GM21723 (cell line): ENCODE measurements around the gene SHB.

ENCODE experiments used
- ATAC-seq: cut with Tn5 transposase; IDR thresholded peaks from one replicate; pipeline ENCODE4 v1.9.1; 2021; ENCODE audit warnings: mild to moderate bottlenecking, moderate library complexity; ENCODE audit not compliant: unreplicated experiment

SHB gene

DNA sequence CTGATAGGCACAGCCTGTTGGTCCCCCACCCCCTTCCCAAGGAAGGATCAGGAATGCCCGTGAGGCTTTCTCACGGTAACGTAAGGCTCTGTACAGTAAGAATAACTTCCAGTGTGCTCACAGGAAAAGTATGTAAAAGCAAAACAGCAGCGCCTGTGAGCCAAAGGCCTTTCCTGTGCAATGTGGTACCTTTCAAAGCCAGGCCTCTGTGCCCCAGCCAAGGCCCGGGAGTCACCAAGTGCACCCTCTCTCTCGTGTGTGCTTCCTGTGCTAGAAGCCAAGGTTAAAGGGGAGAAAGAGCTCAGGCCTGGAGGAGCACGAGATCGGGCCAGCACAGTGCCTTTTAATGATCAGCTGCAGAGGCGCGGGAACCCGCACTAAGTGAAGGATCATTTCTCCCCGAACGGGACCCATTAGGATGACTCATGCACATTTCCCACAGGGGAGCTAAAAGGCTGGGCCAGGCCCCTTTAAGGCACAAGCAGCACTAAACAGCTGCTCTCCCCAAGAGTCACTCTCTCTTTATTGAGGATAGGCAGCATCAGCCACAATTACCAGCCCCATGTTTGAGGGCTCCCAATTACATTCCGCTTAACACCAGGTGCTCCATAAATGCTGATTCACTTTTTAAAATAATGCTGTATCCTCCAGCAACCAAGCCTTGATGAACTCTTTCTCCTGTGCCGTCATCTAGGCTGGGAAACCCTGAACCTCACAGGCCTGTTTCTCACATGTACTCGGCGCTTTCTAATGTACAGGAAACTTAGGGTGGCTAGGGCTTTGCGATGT lies 42.8 kb downstream of the SHB start:
- no peak for ATAC-seq

DNA sequence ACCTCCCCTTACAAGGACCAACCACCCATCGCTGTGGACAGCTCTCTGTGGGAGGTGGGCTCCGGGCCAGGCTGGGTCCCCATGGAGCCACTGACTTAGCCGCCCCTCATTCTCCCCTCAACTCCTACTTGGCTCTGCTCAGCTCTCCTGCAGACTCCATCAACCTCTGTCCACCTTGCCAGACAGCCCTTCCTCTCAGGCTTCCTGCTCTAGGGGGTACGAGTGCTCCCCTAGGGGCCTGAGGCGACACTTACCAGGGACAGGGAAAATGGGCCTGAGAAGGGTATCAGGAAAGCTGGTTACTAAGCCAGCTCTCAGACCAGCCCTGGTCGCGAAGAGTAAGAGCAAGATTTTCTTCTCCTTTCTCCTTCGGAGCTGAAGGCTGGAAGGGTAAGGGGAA lies 43.9 kb downstream of the SHB start:
- ATAC-seq = no peak

DNA sequence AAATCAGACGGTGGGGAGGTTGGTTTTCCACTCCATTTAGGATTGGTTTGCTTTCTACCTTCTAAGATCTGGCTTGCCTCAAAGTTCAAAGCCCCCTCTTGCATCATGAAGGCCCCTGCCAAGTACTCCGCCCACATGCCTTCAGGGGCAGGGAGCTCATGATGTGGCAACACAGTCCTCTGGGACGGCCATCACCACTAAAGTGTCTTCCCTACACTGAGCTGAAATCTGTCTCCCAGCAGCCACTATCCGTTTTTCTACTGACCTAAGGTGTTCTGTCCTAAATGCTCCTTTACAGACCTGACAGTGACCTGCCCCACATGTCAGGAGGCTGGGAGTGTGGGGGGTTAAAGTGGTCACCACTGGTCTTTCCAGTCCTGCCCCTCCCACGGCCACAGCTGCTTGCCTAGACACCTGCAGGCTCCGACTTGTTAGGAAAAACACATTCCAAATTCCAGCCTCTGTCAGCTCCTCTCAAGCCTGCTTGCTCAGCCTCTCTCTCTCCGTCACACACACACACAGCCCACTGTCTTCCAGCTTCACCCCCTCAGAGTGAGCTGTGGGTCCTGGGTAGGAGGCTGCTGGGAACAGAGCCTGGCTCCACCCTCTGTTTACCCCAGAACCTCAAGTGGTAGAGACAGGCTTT lies 44.9 kb downstream of the SHB start:
- ATAC-seq = no peak

DNA sequence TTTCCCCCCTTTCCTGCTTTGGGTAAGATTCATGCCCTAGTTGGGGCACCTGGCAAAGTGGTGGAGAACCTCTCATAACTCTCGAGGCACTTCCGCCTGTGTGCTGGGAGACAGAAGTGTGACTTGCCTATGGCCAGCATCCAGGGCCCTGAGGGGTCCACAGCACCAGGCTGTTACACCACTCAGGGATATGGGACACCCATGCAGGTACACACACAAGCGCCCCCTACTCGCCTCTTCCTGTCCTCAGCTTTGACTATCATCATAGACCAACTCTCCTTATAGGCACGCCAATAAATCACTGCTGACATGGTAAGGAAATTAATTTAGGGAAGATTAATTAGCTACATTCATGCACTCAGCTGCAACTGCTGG lies 45.4 kb downstream of the SHB start:
- no peak for ATAC-seq

DNA sequence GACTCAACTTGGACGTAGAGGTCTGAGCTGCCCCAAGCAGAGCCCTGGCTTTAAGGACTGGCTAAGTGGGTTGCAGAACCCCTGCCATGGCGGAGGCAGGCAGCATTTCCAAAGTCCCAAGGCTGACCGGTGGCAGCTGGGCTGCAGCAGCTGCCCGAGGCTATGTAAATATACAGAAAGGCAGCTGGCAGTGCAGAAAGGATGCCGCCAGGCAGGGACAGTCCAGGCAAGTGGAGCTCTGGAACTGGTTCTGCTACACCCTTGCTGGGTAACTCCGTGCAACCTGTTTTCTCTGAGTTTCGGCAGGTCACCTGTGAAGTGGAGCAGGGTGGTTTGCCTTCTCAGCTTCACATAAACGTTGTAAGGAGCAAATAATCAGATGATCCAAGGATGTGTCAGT lies 46.0 kb downstream of the SHB start:
- ATAC-seq = no peak

DNA sequence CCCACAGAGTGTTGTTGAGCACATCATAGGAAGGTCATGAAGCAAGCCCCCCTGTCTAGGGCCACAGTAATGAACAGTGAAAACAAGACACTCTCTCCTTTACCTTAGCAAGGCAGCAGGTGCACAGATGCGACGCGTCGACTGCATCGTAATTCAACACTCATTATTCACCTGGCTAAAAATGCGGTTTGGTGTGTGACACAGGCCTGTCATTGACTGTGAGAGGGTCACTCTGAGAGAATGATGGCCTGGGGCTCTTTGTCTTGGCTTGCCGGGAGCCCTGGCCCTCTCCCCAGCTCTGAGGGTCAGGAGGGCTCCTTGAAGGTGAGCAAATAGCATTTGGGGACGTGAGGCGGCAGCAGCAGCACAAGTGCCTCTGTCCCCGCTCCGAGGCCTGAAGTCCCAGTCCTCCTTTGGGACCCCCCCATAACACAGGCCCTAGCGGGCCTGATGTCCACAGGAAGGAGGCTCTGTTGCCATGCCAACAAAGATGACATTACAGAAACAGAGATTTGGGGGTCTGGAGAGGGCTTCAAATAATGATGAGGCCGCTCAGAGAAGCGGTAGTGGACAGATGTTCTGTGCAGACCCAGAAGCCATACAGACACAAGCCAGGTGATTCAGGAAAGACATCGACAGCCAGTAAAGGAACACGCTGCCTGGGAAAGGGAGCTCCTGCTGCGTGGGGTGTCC lies 46.7 kb downstream of the SHB start:
- no peak for ATAC-seq

DNA sequence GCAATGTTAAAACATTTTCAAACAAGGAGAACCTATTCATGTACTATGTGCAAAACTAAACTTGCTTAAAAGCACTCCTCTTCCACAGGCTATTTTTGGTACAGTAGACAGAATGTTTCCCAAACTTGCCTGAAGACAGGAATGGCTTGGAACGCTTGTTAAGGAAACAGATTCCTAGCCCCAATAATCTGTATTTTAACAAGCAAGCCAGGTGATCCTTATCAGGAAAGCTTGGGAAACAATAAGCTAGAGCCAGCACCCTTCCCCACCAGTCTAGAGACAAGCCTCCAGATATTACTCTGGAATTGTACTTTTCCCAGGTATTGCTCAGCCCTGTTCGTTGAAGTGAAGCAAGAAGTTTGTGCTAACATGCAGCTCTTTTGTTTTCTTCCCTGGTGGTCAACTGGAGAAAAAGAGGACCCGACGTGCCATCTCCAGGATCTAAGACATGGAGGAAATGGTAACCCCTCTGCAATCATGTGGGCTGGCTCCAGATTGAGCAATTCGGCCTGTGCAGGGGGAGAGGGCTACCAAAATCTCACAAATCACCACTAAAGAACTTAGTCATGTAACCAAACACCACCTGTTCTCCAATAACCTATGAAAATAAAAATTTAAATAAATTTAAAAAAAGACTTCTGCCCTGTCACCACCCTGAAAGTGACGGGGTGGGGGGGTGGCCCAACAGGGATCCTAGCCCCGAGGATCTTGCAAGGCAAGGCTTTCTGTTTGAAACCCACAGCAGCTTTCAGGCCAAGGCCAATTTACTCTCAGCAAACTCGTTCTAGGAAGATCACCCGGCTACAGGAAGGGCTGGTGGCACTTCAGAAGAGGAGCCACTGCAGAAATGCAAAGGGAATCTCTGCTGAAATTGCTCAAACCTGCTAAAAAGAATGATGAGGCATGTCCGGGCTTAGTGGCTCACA lies 48.6 kb downstream of the SHB start:
- no peak for ATAC-seq

DNA sequence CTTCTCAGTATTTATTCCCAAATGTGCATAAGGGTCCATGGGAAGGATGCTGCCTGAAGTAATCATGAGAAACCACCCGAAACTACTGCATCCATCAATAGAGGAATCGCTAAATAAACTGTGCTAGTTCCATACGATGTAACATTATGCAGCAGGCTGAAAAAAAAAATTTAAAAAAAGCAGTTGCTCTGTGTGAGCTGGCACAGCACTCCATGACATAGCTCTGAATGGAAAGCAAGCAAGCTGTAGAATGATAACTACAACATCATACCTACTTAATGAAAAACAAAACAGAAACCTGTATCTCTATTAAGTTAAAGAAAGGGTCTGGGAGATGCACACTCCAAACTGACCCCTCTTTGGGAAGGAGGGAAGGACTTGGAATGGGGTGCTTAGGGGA lies 49.3 kb downstream of the SHB start:
- no peak for ATAC-seq

DNA sequence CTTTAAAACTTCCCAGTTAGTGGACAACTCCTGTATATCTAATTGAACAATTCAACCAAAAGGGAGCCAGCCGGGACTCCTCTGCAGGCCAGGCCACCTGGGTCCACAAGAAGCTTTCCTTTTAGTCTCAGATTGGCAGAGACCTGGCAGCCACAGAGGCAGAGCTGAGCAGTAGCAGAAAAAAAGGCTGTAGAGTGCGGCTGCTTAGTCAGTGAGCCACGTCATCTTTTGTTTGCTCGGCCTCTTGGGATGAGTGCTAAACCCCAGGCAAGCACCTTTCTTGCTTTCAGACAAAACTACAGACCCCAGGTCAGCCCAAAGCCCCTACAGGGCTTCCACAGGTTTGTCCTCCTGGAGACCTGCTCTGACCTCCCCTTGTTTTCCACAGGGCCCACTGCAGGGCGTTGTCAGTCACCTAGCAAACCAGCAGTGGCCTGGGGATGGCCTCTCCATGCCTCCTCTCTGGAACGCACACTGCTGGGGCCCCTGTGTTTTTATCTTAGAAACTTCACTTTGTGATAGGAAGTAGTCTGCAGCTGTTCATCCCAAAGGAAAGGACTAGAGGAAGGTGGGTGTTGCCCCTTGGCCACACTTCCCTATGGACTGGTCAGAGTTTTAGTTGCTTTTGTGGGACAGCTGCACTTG lies 49.9 kb downstream of the SHB start:
- no peak for ATAC-seq

DNA sequence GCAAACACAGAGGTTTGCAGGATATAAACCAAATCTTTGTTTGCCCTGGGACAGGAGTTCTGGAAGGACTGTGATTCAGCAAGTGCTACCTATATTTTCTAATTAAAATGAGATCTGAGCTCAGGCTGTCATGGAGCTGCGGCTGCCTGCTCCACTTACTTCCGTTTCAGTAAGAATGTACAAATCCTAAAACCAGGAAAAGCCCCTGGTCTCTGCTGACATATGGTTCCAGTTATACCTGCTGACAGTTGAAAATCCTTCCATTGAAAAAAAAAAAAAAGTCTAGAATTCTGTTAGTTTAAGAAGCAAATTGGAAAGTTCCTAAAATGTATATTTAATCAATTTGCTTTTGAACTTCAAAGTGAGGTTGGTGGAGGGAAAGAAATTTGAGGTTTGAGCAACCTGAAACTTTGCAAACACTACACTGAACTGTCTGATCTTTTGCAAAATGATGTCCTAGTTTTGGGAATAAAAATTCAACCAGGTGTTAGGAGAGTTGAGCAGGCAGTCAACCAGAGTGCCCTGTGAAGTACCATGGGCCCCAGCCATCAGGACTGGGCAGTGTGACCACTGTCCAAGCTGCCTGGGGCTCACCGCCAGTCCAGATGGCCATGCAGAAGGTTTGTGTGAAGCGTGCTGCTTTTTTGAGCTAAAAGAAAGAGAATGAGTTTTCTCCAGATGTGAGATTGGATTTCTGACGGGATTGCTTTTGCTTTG lies 50.6 kb downstream of the SHB start:
- no peak for ATAC-seq

DNA sequence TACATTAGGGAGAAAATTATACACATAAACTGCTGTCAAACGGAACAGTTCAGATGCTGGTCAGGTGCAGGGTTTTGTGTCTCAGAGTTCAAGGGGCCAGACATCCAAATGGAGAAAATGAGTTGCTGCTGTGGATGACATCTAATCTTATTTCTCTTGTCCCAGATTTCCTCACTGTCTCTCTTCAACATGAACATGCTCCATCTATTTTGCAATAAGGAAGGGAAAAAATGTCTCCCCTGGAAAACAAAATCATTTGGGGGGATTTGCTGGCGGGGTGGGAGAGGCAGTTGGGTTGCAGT lies 51.2 kb downstream of the SHB start:
- no peak for ATAC-seq

DNA sequence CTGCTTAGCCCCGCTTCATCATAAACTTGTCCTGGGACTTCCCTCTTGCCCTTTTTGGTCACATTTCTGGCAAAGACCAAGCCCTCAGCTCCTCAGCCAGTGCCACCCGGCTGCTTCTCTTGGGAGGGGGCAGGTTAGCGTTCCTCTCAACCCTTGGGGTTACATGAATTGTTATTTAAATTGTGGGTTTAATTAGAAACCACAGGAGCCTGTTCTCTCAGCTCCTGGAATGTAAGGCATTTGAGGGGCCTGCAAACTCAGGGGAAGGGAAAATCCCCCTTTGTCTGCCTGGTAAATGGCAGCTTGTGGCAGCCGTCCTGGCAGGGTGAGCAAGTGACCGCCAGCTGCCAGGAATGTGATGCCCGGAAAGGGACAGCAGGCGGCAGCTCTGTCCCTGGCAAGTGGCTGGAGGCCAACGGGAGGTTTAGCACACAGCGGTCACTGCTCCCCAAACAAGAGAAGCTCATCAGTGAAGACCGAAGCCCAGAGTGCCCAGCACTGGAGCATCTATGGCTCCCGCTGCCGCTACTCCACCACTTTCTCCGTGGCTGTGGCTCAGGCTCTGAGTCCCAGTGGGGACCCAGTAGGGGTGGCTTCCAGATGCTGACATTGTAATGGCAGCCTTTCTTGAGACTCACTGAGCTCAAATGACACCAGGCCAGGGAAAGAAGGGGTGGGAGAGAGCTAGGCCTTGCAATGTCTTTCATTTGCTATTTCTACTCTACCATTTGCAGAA lies 51.7 kb downstream of the SHB start:
- no peak for ATAC-seq

DNA sequence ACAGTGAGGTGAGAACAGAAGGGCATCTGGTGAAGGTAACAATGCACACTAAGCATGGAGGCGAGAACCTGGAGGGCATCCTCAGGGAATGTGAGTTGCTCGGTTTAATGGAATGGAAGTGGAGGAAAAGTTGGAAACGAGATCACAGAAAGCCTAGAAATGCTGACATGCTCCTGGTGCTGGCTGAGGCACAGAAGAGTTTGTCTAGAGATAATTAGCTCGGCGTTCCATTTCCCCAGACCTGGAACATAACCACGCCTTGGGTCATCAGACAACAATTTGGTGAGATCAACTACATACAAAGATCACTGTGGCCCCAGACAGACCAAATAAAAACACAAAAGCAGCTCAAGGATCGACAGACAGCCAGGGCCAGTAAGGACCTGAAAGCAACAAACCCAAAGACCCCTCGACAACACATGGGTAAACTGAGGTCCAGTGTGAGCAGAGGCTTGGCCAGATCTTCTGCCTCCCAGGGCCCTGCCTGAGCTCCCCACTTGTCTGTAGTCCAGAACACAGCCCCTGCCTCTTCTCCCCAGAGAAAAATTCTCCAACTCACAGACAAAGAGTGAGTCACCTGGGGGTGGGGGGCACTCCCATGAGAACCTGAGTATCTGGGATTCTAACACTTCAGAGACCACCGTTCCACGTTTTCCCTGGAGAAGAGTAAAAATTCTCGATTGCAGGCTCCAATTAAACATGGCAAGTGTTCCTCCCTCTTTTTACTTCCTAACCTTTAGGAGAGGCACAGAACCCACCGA lies 52.5 kb downstream of the SHB start:
- ATAC-seq = no peak

DNA sequence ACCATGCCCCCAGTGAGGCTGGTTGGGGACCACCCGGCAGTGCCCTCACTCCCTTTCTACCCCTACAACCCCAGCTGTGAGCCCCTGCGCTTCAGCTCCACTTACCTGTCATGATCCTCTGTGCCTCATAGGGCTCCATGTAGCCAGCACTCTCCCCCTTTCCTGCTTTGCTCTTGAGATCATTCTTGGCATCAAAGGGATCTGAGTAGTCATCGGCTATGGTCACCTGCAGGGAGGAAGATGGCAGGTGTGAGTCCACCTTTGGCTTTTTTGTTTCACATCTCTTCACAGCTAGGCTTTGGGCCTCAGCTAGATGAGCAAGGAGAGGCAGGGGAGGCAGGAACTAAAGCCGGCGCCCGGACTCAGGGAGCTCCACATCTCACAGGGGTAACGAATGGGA lies 53.1 kb downstream of the SHB start:
- ATAC-seq = no peak

DNA sequence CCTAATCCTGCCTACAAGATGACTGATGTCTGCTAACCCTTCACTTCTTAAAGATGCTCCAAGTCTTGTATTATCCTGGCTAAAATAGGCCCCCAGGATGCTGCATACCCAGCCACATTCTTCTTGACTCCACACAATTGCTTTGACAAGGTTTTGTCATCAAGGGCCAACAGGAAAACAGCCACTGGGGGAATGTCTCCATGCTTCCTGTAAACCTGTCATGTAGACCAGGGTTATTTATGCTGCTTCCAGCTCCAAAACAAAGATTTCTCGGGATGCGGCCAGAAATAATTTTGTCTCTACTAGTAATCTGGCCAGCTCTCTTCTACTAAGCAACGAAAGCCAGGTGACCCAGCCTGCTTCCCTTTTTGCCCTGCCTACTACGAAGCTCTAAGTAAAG lies 53.8 kb downstream of the SHB start:
- ATAC-seq = no peak

DNA sequence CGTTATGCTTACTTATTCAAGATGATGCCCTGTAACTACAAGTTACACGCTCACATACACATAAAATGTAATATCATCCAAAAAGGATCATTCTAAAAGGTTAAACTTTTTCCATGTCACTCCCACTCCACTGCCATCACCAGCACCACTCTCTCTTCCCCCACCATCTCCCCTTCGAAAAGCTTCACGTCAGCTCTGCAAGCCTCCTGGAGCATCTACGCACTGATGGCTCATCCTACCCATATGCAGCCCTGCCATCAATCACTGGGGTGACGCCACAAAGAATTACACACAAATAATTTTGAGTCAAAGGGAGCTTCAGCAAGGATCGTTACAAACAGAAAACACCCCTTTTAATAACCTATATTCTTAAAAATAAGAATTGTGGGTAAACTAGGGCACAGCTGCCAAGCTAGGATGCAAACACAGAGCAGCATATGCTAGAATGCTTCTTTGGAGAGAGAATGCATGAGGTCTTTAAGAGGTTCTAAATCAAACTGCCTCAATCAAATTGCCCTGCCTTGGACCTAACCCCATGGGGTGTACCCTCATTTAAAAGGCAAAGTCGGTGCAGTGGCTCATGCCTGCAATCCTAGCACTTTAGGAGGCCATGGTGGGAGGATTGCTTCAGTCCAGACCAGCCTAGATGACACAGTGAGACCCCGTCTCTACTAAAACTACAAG lies 56.1 kb downstream of the SHB start:
- no peak for ATAC-seq

DNA sequence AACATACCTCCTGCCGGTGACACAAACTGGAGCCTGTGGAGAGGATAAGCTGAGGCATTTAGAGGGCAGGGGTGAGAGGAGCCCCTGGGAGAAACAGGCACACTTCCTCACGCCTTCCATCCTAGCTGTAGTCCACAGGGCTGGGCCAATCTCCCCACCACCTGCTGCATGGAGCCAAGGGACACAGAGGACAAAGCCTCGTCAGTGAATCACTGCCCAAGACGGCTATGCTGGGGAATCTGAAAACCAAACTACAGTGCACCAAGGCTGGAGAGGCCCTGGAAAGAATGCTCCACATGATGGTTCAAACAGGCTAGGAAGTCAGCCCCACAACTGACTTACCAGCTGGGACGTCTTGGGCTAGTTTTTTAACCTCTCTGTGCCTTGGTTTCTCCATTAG lies 57.0 kb downstream of the SHB start:
- ATAC-seq = no peak
